Measurements from ENCODE around the gene MAP2K2.

The MAP2K2 gene

GRCh38 chr19:4063369-4064148, 60.4 kb downstream of the MAP2K2 start:
- TF ChIP-seq, protein P1, sequence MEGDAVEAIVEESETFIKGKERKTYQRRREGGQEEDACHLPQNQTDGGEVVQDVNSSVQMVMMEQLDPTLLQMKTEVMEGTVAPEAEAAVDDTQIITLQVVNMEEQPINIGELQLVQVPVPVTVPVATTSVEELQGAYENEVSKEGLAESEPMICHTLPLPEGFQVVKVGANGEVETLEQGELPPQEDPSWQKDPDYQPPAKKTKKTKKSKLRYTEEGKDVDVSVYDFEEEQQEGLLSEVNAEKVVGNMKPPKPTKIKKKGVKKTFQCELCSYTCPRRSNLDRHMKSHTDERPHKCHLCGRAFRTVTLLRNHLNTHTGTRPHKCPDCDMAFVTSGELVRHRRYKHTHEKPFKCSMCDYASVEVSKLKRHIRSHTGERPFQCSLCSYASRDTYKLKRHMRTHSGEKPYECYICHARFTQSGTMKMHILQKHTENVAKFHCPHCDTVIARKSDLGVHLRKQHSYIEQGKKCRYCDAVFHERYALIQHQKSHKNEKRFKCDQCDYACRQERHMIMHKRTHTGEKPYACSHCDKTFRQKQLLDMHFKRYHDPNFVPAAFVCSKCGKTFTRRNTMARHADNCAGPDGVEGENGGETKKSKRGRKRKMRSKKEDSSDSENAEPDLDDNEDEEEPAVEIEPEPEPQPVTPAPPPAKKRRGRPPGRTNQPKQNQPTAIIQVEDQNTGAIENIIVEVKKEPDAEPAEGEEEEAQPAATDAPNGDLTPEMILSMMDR (IDR thresholded peaks at IDR 0.05; ENCODE audit: extremely low read depth, insufficient read depth, missing control alignments): no peak
- in situ Hi-C loops (cut with MboI; ENCODE audit: low pct_unique_long_range_greater_than_20kb, low sequenced_read_pairs, unreplicated experiment): no loop called here

DNA sequence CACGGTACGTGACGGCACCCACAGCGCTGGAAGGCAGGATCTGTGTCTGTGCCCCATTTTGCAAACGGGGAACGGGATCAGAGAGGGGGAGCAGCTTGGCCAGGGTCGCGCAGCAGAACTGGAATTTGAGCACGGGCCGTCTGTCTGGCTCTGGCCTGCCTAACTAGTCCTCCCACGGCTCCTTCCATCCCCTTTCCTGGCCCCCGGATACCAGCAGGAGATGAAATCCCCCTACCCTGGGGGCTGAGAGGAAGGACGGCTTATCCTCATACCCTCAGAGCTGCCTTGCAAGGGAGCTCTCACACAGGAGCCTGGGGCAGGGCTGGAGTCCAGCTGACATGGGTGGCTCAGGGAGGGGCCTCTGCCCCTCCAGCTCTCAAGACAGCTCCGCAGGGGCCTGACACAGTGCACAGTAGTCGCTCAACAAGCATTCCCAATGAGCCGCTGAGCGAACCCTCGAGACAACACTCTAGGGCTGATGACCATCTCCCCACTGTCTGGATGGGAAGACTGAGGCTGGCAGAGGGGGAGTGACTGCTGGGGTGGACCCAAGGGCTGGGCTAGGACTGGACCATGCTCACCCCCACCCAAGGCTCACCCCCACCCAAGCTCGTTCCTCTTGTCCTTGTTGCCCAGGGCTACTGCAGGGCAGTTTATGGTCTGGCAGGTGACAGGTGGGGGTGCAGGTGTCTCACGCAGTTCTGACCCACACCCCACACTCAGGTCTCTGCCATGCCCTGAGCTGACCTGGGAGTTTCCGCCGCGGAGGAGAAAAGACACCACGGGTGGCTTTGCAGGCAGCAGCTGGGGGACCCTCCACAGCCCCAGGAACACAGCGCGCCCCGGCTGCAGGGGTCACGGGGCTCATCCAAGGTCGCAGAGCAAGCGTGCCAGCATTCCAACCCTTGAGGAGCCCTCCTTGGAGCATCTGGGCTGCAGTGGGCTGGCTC, 61.2 kb downstream of the MAP2K2 start:
- in situ Hi-C loops (cut with MboI; ENCODE audit: low pct_unique_long_range_greater_than_20kb, low sequenced_read_pairs, unreplicated experiment): no loop called here
- TF ChIP-seq, protein P1 (IDR thresholded peaks at IDR 0.05; ENCODE audit: extremely low read depth, insufficient read depth, missing control alignments): no peak
- DNase-seq (ENCODE audit: low spot score): no peak

More at GRCh38 chr19:4063369-4064148, 60.4 kb downstream of the MAP2K2 start:
- DNase-seq (ENCODE audit: low spot score): no peak

GRCh38 chr19:4061683-4062418, 62.1 kb downstream of the MAP2K2 start:
- in situ Hi-C loops (cut with MboI; ENCODE audit: low pct_unique_long_range_greater_than_20kb, low sequenced_read_pairs, unreplicated experiment): no loop called here
- DNase-seq (ENCODE audit: low spot score): no peak
- TF ChIP-seq, protein P1 (IDR thresholded peaks at IDR 0.05; ENCODE audit: extremely low read depth, insufficient read depth, missing control alignments): no peak

GRCh38 chr19:4061178-4061682, 62.7 kb downstream of the MAP2K2 start:
- in situ Hi-C loops (cut with MboI; ENCODE audit: low pct_unique_long_range_greater_than_20kb, low sequenced_read_pairs, unreplicated experiment): no loop called here
- no peak for DNase-seq (ENCODE audit: low spot score)

DNA sequence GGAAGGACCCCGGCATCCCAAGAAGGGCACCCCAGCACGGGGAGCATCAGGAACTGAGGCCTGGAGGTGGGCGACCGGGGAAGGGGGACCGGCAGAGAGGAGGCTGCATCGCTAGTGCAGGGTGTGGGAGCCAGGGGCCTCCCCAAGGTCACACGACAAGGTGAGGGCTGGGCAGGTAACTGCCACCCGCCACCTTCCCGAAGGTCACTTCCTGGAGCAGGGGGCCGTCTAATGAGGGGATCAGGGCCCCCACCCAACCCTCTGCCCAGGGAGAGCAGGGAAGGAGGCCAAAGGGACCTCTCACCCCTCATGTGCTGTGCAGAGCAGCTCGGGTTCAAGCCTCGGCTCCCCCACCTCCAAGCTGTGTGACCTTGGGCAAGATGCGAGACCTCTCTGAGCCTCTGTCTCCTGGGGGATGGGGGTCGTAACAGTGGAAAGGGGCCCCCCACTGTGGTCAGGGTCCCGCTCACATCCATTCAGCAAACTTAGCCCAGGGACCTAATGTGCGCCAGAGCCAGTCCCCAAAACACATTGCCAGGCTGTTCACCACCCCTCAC, 63.2 kb downstream of the MAP2K2 start:
- DNase-seq (ENCODE audit: low spot score): no peak
- in situ Hi-C loops (cut with MboI; ENCODE audit: low pct_unique_long_range_greater_than_20kb, low sequenced_read_pairs, unreplicated experiment): no loop called here
- TF ChIP-seq, protein P1 (IDR thresholded peaks at IDR 0.05; ENCODE audit: extremely low read depth, insufficient read depth, missing control alignments): no peak

More at GRCh38 chr19:4061178-4061682, 62.7 kb downstream of the MAP2K2 start:
- TF ChIP-seq, protein P1 (IDR thresholded peaks at IDR 0.05; ENCODE audit: extremely low read depth, insufficient read depth, missing control alignments): no peak

Data from GM13977 (cell line).